Measurements from ENCODE around the gene DUS3L.

The DUS3L gene

DNA sequence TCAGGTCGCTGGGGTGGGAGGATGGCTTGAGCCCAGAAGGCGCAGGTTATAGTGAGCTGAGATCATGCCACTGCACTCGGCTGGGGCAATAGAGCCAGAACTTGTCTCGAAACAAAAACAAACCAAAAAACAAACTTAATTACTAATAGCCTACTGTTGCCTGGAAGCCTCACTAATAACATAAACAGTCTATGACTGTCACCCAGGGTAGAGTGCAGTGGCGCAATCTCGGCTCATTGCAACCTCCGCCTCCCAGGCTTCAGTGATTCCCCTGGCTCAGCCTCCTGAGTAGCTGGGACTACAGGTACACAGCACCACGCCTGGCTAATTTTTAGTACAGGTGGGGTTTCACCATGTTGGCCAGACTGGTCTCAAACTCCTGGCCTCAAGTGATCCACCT lies 52.5 kb downstream of the DUS3L start:
- Histone ChIP-seq H4K91ac (ENCODE audit: low read length) (no peak overlapping the region), H3K4me2 (ENCODE audit: low read length, poor library complexity, severe bottlenecking) (no peak overlapping the region), H3K79me1 (replicated peaks; ENCODE audit: low read length, poor library complexity, severe bottlenecking) (no peaks in the 10 kb centered on the region), H3K18ac (ENCODE audit: low read depth in 1 of 2, low read length in 2 of 2) (no peak overlapping the region), H2AFZ (ENCODE audit: low read depth, low read length) (no peak overlapping the region), H3K4ac (ENCODE audit: low read depth in 1 of 2, low read length in 2 of 2) (no peak overlapping the region), H3K36me3 (ENCODE audit: control insufficient read depth in 1 of 2, insufficient read depth in 2 of 2, low read depth in 1 of 2, low read length in 2 of 2) (no peaks in the 10 kb centered on the region), H3K4me3 (ENCODE audit: insufficient read depth in 1 of 2, low read depth in 1 of 2, low read length in 2 of 2) (no peak overlapping the region), H3K9ac (ENCODE audit: low read length) (no peak overlapping the region), H4K8ac (ENCODE audit: low read length) (no peak overlapping the region), H2BK5ac (ENCODE audit: low read depth, low read length, poor library complexity, severe bottlenecking) (no peak overlapping the region), H2BK120ac (ENCODE audit: low read depth, low read length) (no peak overlapping the region), H2AK5ac (ENCODE audit: low read length, severe bottlenecking) (no peak overlapping the region), H3K4me1 (ENCODE audit: control insufficient read depth, insufficient read depth, low read depth, low read length) (peaks cover 2% of the 10 kb centered on the region), H2BK12ac (ENCODE audit: low read length in 2 of 2) (no peak overlapping the region), H3K27me3 (ENCODE audit: control insufficient read depth in 1 of 2, insufficient read depth in 1 of 2, low read length in 2 of 2) (no peaks in the 10 kb centered on the region), H3K27ac (ENCODE audit: low read length, poor library complexity, severe bottlenecking) (no peak overlapping the region), H2BK15ac (ENCODE audit: low read depth, poor library complexity, severe bottlenecking) (no peak overlapping the region), H3K9me3 (ENCODE audit: control insufficient read depth, low read length) (no peaks in the 10 kb centered on the region), H3K23ac (ENCODE audit: low read length in 2 of 2) (no peak overlapping the region), H3K14ac (ENCODE audit: low read length in 2 of 2) (no peak overlapping the region)
- 50% methylated on average over 8 of the region's 8 CpGs for WGBS
- peak; percentile 89 for DNase-seq
